ENCODE measurements around the gene RNF224. TPM values are rescaled to one million over a fixed set of nuclear protein-coding genes. Genes with fewer than 3 reads are reported as not detected.

RNF224 gene
- total and polyA plus RNA-seq, 2 of the 13 experiments (the other 11 are each of a cell fraction or from before 2014, with no cell fraction given): 0.09 TPM; not detected in 1

- TF ChIP-seq ZNF44 (CRISPR knock-in tag; IDR thresholded peaks at IDR 0.05) (no peak), IKZF4 (CRISPR knock-in tag; IDR thresholded peaks at IDR 0.05; ENCODE audit: borderline replicate concordance, low read depth, not compliant biosample characterization) (no peak), UBTF (CRISPR knock-in tag; IDR thresholded peaks at IDR 0.05) (peak; percentile 65; the same call in 1 of the 2 replicates), TMF1 (CRISPR knock-in tag; IDR thresholded peaks at IDR 0.05; ENCODE audit: low read depth) (no peak), SRSF9 (IDR thresholded peaks at IDR 0.05; ENCODE audit: borderline replicate concordance, insufficient read depth, low read depth, low read length, poor library complexity, severe bottlenecking) (no peak), CC2D1A (CRISPR knock-in tag; IDR thresholded peaks at IDR 0.05) (no peak), KDM5B (CRISPR knock-in tag; IDR thresholded peaks at IDR 0.05; ENCODE audit: borderline replicate concordance) (no peak), MED1 (CRISPR knock-in tag; IDR thresholded peaks at IDR 0.05) (peak; percentile 77), TBL1XR1 (IDR thresholded peaks at IDR 0.05; ENCODE audit: borderline replicate concordance, low read length, partially characterized antibody) (no peak), MED13 (CRISPR knock-in tag; IDR thresholded peaks at IDR 0.05) (no peak), ZBTB2 (CRISPR knock-in tag; IDR thresholded peaks at IDR 0.05; ENCODE audit: low read depth) (peak; percentile 59; the same call in 1 of the 2 replicates), HOXD1 (CRISPR knock-in tag; IDR thresholded peaks at IDR 0.05) (no peak), TOPORS (CRISPR knock-in tag; IDR thresholded peaks at IDR 0.05) (no peak), SIN3B (IDR thresholded peaks at IDR 0.05; ENCODE audit: low read length) (no peak), ZNF17 (CRISPR knock-in tag; IDR thresholded peaks at IDR 0.05) (no peak), TERF1 (CRISPR knock-in tag; IDR thresholded peaks at IDR 0.05) (0 out of 2 replicates have a peak, but pooled peaks have one; percentile 23), NFYB (CRISPR knock-in tag; IDR thresholded peaks at IDR 0.05) (no peak), ZBTB4 (CRISPR knock-in tag; IDR thresholded peaks at IDR 0.05; ENCODE audit: borderline replicate concordance) (no peak), ZNF563 (CRISPR knock-in tag; IDR thresholded peaks at IDR 0.05) (no peak), MAZ (IDR thresholded peaks at IDR 0.05; ENCODE audit: borderline replicate concordance, low read depth, low read length) (no peak), MAZ (CRISPR knock-in tag; IDR thresholded peaks at IDR 0.05; ENCODE audit: low read depth) (no peak; the same call in 1 of the 2 replicates)
These were observed 8.5 kb upstream of the RNF224 start (continued) for GRCh38 chr9:137218754-137219271.
